Sigmoid colon (tissue), 7 donors: ENCODE results near the gene EPHA10. TPM values are rescaled to one million over a fixed set of nuclear protein-coding genes. Genes with fewer than 3 reads are reported as not detected.

Experiments
- DNase-seq: peaks from one replicate; pipeline ENCODE4 v3.0.0-alpha.2; 2019
- H3K27ac ChIP-seq, 4 donors: fragments of 200-600 bp; sonication (generic); one replicate each; pipeline ENCODE4 v1.5.1; 2016 to 2019; ENCODE audit warnings: mild to moderate bottlenecking in 1 of 4
- H3K27me3 ChIP-seq, 3 donors: fragments of 200-600 bp; sonication (generic); one replicate each; pipeline ENCODE4 v1.5.1; 2019; ENCODE audit warnings: mild to moderate bottlenecking in 1 of 3
- H3K36me3 ChIP-seq, 4 donors: fragments of 200-600 bp; sonication (generic); one replicate each; pipeline ENCODE4 v1.5.1; 2016 to 2019
- H3K4me1 ChIP-seq, 4 donors: fragments of 200-600 bp; sonication (generic); one replicate each; pipeline ENCODE4 v1.5.1; 2017 to 2019
- H3K4me3 ChIP-seq, 4 donors: fragments of 200-600 bp; sonication (generic); one replicate each; pipeline ENCODE4 v1.5.1; 2017 to 2019; ENCODE audit warnings: mild to moderate bottlenecking in 2 of 4, moderate library complexity in 1 of 4
- H3K9me3 ChIP-seq, 4 donors: fragments of 200-600 bp in 3 of 4; sonication (generic) in 3 of 4; one replicate each; pipeline versions ENCODE4 v1.5.1 to v1.6.1; 2013 to 2019
- EP300 ChIP-seq, 4 donors: sonication (generic); formaldehyde crosslinking; IDR thresholded peaks; one replicate each; pipeline ENCODE4 v1.6.1; 2017; ENCODE audit warnings: antibody characterized with exemption in 4 of 4
- POLR2A ChIP-seq, 2 donors: fragments of 450-650 bp; IDR thresholded peaks; one replicate each; pipeline ENCODE4 v1.6.1; 2016; ENCODE audit warnings: antibody characterized with exemption in 2 of 2, mild to moderate bottlenecking in 2 of 2, moderate library complexity in 2 of 2
- POLR2AphosphoS5 ChIP-seq, 4 donors: sonication (generic); formaldehyde crosslinking; IDR thresholded peaks; one replicate each; pipeline ENCODE4 v1.6.1; 2017; ENCODE audit warnings: antibody characterized with exemption in 4 of 4
- WGBS, 2 donors: extraction: QIAGEN DNeasy Blood & Tissue Kit; methylation state at CpG; one replicate each; pipeline ENCODE4 v1.1.7; 2013; 5-methylcytosine and 5-hydroxymethylcytosine counted together
- intact Hi-C: fragments of 100-400 bp; cut with DNase I; formaldehyde crosslinking; loops from one replicate; pipeline ENCODE4 v1.15.1; 2023
- polyA plus RNA-seq, 3 donors: library from polyadenylated mRNA; stranded (reverse); fragments of 200-250 nt; gene quantifications; one replicate each; pipeline ENCODE4 v1.2.3, GENCODE V29; 2013
- total RNA-seq, 4 donors: library from RNA; depleted of rRNA; stranded (reverse); fragments of >200 nt; gene quantifications; one replicate each; pipeline ENCODE4 v1.1.0, GENCODE V29; 2016
- TF ChIP-seq, protein P1 (sequence below), 4 experiments: fragments of 450-650 bp in 3 of 4; fragments of 200-600 bp in 1 of 4; IDR thresholded peaks; one replicate each; pipeline ENCODE4 v1.5.1; 2016 to 2019; ENCODE audit warnings: antibody characterized with exemption in 4 of 4, mild to moderate bottlenecking in 3 of 4, moderate library complexity in 2 of 4
- donor health status: healthy with polysubstance abuse.
- donor health status: Bipolar disorder and iron deficiency.
- donor health status: healthy.

EPHA10 gene
- total and polyA plus RNA-seq, 7 donors = 0.14 to 33.3 (median 0.83) TPM

- Histone ChIP-seq H3K4me3 (no peak overlapping the region), H3K27ac (no peak overlapping the region), H3K27me3 (peaks cover 19 to 93% (median 42%) of the 10 kb centered on the region in 3 donors), H3K4me1 (peaks cover 0 to 11% (median 6%) of the 10 kb centered on the region in 4 donors), H3K36me3 (no peaks in the 10 kb centered on the region), H3K9me3 (no peaks in the 10 kb centered on the region)
- WGBS, 2 donors = 4 to 6% methylated on average over 52 of the region's 52 CpGs
- intact Hi-C loops = no loop called here
- DNase-seq = no peak
- TF ChIP-seq POLR2A (IDR thresholded peaks at IDR 0.05) = no peak
- no peak for TF ChIP-seq EP300 (IDR thresholded peaks at IDR 0.05)
- no peak for TF ChIP-seq POLR2AphosphoS5 (IDR thresholded peaks at IDR 0.05)
- TF ChIP-seq, protein P1, sequence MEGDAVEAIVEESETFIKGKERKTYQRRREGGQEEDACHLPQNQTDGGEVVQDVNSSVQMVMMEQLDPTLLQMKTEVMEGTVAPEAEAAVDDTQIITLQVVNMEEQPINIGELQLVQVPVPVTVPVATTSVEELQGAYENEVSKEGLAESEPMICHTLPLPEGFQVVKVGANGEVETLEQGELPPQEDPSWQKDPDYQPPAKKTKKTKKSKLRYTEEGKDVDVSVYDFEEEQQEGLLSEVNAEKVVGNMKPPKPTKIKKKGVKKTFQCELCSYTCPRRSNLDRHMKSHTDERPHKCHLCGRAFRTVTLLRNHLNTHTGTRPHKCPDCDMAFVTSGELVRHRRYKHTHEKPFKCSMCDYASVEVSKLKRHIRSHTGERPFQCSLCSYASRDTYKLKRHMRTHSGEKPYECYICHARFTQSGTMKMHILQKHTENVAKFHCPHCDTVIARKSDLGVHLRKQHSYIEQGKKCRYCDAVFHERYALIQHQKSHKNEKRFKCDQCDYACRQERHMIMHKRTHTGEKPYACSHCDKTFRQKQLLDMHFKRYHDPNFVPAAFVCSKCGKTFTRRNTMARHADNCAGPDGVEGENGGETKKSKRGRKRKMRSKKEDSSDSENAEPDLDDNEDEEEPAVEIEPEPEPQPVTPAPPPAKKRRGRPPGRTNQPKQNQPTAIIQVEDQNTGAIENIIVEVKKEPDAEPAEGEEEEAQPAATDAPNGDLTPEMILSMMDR (IDR thresholded peaks at IDR 0.05) = no peak
Measured at GRCh38 chr1:37753473-37754321, 11.2 kb downstream of the EPHA10 start.

DNA sequence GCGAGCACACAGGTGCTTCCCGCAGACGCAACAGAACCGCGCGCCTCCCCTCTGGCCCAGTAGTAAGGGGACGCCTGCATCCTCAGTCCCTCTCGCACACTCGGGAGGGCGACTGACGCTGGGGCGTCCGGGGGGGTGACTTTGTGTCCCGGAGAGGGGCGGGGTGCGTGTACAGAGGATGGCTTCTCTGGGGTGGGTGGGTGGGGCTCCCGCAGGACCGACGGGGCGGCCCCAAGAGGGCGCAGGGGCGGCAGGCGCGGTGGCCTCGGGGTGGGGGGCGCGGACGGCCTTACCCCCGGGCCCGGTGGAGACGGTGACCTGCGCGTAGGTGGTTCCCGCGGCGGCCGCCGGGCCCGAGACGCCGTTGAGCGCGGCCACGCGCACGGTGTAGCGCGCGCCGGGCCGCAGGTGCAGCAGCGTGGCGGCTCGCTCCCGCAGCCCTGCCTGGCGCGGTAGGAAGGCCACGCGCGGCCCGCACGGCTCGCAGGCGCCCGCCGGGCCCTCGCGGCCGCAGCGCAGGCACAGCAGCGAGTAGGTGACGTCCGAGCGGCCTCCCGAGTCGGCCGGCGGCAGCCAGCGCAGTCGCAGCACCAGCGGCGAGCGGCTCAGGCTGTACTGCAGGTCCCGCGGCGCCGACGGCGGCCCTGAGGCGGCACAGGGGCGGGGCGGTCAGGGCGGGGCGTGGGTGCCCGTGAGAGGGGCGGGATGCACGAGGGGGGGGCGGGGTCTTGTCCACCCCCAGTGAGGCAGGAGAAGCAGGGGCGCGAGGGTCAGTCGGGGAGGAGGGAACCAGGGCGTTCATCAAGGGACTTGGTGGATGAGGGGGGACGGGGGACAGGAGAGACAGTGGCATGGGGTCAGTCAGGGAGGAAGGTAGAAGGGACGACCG is 12.1 kb downstream of the EPHA10 start:
- Histone ChIP-seq H3K9me3 (no peaks in the 10 kb centered on the region), H3K36me3 (no peaks in the 10 kb centered on the region), H3K4me1 (peaks cover 0 to 11% (median 6%) of the 10 kb centered on the region in 4 donors), H3K4me3 (peak overlapping the region in 3 of 4 donors; percentile 33 to 36 (median 35)), H3K27ac (no peak overlapping the region), H3K27me3 (peaks cover 19 to 92% (median 42%) of the 10 kb centered on the region in 3 donors)
- no peak for TF ChIP-seq POLR2AphosphoS5 (IDR thresholded peaks at IDR 0.05)
- TF ChIP-seq, protein P1 (IDR thresholded peaks at IDR 0.05) = no peak
- TF ChIP-seq POLR2A (IDR thresholded peaks at IDR 0.05) = no peak
- TF ChIP-seq EP300 (IDR thresholded peaks at IDR 0.05) = no peak
- DNase-seq = no peak
- intact Hi-C loops = no loop called here
- WGBS, 2 donors = 1 to 2% methylated on average over 105 of the region's 105 CpGs

GRCh38 chr1:37752213-37752582 is 12.7 kb downstream of the EPHA10 start:
- no peaks in the 10 kb centered on the region for H3K36me3 ChIP-seq
- 5 to 26% methylated on average over 11 of the region's 11 CpGs for WGBS, 2 donors
- H3K27ac ChIP-seq = no peak overlapping the region
- H3K4me1 ChIP-seq = peaks cover 0 to 11% (median 6%) of the 10 kb centered on the region in 4 donors
- no peaks in the 10 kb centered on the region for H3K9me3 ChIP-seq
- intact Hi-C loops = no loop called here
- H3K27me3 ChIP-seq = peaks cover 19 to 94% (median 42%) of the 10 kb centered on the region in 3 donors
- DNase-seq = no peak
- H3K4me3 ChIP-seq = peak overlapping the region in 2 of 4 donors; percentile 33 to 36
- TF ChIP-seq EP300 (IDR thresholded peaks at IDR 0.05) (no peak), POLR2AphosphoS5 (IDR thresholded peaks at IDR 0.05) (no peak), POLR2A (IDR thresholded peaks at IDR 0.05) (no peak)
- TF ChIP-seq, protein P1 (IDR thresholded peaks at IDR 0.05) = no peak

DNA sequence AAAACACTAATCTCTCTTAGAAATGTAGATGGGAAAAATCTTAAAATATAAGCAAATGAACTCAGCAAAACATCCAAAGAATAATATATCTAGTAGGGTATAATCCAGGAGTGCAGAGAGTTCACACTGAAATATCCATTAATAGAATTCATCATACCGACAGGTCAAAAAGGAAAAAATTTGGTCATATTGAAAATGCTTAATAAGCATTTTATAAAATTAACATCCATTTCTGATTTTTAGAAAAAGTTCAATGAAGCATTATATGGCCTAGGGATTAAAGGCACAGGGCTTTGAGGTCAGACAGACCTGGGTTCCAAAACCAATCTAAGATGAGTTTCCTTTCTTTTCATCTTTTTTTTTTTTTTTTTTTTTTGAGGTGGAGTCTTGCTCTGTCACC is 16.4 kb downstream of the EPHA10 start:
- peaks cover 16 to 60% (median 37%) of the 10 kb centered on the region in 3 donors for H3K27me3 ChIP-seq
- H3K9me3 ChIP-seq = peaks cover 0 to 5% (median 1%) of the 10 kb centered on the region in 4 donors
- no peak for DNase-seq
- no peaks in the 10 kb centered on the region for H3K36me3 ChIP-seq
- H3K4me1 ChIP-seq = peaks cover 0 to 11% (median 6%) of the 10 kb centered on the region in 4 donors
- 90 to 95% methylated on average over 1 of the region's 1 CpG for WGBS, 2 donors
- H3K27ac ChIP-seq = no peak overlapping the region
- TF ChIP-seq EP300 (IDR thresholded peaks at IDR 0.05) = no peak
- TF ChIP-seq POLR2A (IDR thresholded peaks at IDR 0.05) = no peak
- TF ChIP-seq, protein P1 (IDR thresholded peaks at IDR 0.05) = no peak
- TF ChIP-seq POLR2AphosphoS5 (IDR thresholded peaks at IDR 0.05) = no peak
- H3K4me3 ChIP-seq = no peak overlapping the region
- intact Hi-C loops = no loop called here
